Astrocyte (in vitro differentiated cells and primary cell): ENCODE measurements around the gene PPP6R3.

Source experiments
- EZH2 ChIP-seq: IDR thresholded peaks from 2 replicates; pipeline ENCODE4 v1.6.1; 2012; ENCODE audit warnings: mild to moderate bottlenecking, low read length, inconsistent platforms; ENCODE audit not compliant: insufficient read depth
- TF ChIP-seq, protein P1 (sequence below): IDR thresholded peaks from 2 replicates; pipeline ENCODE4 v1.5.1; 2011; ENCODE audit warnings: low read depth, mild to moderate bottlenecking, inconsistent platforms, low read length, moderate library complexity; ENCODE audit not compliant: insufficient read depth

DNA sequence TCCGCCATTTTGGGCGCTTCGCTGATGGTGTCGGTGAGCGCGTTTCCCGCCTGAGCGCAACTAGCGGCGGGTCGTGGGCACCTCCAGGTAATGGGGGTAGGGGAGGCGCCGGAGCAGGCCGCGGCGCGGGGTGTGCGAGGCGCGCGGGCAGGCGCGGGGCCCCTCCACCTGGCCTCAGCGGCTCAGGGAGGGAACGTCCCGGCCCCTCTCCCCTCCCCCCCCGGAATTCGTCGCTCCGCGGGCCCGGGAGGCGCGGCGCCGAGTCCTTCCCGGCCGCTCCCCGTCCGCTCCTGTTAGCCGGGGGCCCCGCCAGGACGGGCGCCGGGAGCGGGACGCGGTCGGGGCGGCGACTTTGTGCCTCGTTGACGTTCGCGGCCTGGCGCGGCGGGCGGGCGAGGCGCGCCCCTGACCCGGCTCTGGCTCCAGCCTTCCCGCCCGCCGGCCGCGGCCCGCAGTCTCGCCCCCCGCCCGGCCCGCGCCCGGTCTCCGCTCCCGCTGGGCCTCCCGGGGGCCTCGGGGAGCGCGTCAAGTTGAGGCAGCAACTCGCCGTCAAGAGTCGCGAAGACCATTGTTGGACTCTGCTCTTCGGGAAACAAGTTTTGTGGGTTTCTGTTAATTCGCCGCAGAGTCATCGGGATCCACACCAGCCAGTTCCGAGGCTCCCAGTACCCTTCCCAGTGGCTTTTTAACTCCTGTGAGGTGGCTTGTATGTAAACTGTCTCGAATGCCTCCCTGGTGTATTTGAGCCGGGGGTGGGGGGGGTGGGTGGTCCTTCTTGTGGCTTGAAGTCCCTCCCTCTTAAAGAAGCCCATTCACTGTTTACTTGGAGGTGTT, at the start of gene PPP6R3:
- TF ChIP-seq, protein P1, sequence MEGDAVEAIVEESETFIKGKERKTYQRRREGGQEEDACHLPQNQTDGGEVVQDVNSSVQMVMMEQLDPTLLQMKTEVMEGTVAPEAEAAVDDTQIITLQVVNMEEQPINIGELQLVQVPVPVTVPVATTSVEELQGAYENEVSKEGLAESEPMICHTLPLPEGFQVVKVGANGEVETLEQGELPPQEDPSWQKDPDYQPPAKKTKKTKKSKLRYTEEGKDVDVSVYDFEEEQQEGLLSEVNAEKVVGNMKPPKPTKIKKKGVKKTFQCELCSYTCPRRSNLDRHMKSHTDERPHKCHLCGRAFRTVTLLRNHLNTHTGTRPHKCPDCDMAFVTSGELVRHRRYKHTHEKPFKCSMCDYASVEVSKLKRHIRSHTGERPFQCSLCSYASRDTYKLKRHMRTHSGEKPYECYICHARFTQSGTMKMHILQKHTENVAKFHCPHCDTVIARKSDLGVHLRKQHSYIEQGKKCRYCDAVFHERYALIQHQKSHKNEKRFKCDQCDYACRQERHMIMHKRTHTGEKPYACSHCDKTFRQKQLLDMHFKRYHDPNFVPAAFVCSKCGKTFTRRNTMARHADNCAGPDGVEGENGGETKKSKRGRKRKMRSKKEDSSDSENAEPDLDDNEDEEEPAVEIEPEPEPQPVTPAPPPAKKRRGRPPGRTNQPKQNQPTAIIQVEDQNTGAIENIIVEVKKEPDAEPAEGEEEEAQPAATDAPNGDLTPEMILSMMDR, result no peak
- no peak for TF ChIP-seq EZH2
